H1 (cell line): ENCODE measurements around the gene HDAC7. TPM values are rescaled to one million over a fixed set of nuclear protein-coding genes. Genes with fewer than 3 reads are reported as not detected.

Source experiments
- CTCF ChIA-PET: fragments of 300-600 bp; sonication (Branson Sonifier 250); formaldehyde crosslinking; loops from one replicate; lab custom pipeline; 2021; ENCODE audit not compliant: partially characterized antibody; lab: Charles Lee
- POLR2A ChIA-PET: fragments of 300-600 bp; sonication (Branson Sonifier 250); formaldehyde crosslinking; loops from one replicate; lab custom pipeline; 2021; ENCODE audit warnings: inconsistent platforms; ENCODE audit not compliant: partially characterized antibody; lab: Charles Lee
- DNase-seq, 2 experiments: peaks; one replicate each; pipeline versions ENCODE4 v3.0.0 to v3.0.0-alpha.2; 2010 to 2022; ENCODE audit warnings: low spot score in 2 of 2, low read depth in 1 of 2, mixed read lengths in 1 of 2
- FAIRE-seq: peaks from 2 replicates; lab custom pipeline; 2011; peaks lifted over from hg19 to GRCh38; lab: Jason Lieb, UNC
- H2AFZ ChIP-seq: 2 replicates; pipeline ENCODE4 v1.8.1; 2012; ENCODE audit warnings: low read length, inconsistent platforms
- H2AK5ac ChIP-seq: 2 replicates; pipeline ENCODE4 v1.6.1; 2013; ENCODE audit warnings: low read depth, low read length
- H2BK120ac ChIP-seq: replicated peaks from 2 replicates; pipeline ENCODE3; 2013; ENCODE audit warnings: low read depth, low read length, inconsistent platforms
- H2BK12ac ChIP-seq: 2 replicates; pipeline ENCODE4 v1.6.1; 2013; ENCODE audit warnings: low read depth, low read length
- H2BK15ac ChIP-seq: 2 replicates; pipeline ENCODE4 v1.6.1; 2013; ENCODE audit warnings: low read length
- H2BK20ac ChIP-seq: 2 replicates; pipeline ENCODE4 v1.6.1; 2013; ENCODE audit warnings: low read length
- H2BK5ac ChIP-seq: 2 replicates; pipeline ENCODE4 v1.6.1; 2013; ENCODE audit warnings: low read depth, low read length
- H3K14ac ChIP-seq: 2 replicates; pipeline ENCODE4 v1.6.1; 2013; ENCODE audit warnings: inconsistent platforms; ENCODE audit not compliant: insufficient read length
- H3K18ac ChIP-seq: 2 replicates; pipeline ENCODE4 v1.6.1; 2013; ENCODE audit warnings: low read length; ENCODE audit errors: extremely low read depth
- H3K23ac ChIP-seq: 2 replicates; pipeline ENCODE4 v1.6.1; 2013; ENCODE audit warnings: inconsistent platforms; ENCODE audit not compliant: insufficient read length
- H3K23me2 ChIP-seq: 2 replicates; pipeline ENCODE4 v1.6.1; 2013; ENCODE audit warnings: low read depth, low read length
- H3K27ac ChIP-seq: 2 replicates; pipeline ENCODE4 v1.6.1; 2011; ENCODE audit warnings: low read depth, low read length, inconsistent platforms
- H3K27me3 ChIP-seq, 4 experiments: replicated peaks in 1 of 4; 1 replicate in 1 of 4; 2 replicates in 3 of 4; pipeline versions ENCODE4 v1.6.1 to v1.8.1; 2011 to 2013; ENCODE audit warnings: low read length in 3 of 4, mild to moderate bottlenecking in 3 of 4, inconsistent platforms in 2 of 4, mixed read lengths in 2 of 4, moderate library complexity in 1 of 4; ENCODE audit not compliant: control insufficient read depth in 3 of 4, insufficient read depth in 3 of 4; ENCODE audit errors: extremely low read depth in 1 of 4
- H3K36me3 ChIP-seq, 4 experiments: 2 replicates each; pipeline versions ENCODE4 v1.6.1 to v1.8.1; 2011 to 2013; ENCODE audit warnings: mild to moderate bottlenecking in 4 of 4, low read length in 3 of 4, moderate library complexity in 2 of 4, control low read depth in 1 of 4, inconsistent platforms in 1 of 4; ENCODE audit not compliant: insufficient read depth in 4 of 4, control insufficient read depth in 2 of 4
- H3K4ac ChIP-seq: replicated peaks from 2 replicates; pipeline ENCODE3; 2013; ENCODE audit warnings: low read length, low read depth, mixed read lengths, inconsistent platforms; ENCODE audit not compliant: insufficient read length
- H3K4me1 ChIP-seq, 4 experiments: replicated peaks in 1 of 4; 1 replicate in 1 of 4; 2 replicates in 3 of 4; pipeline versions ENCODE4 v1.6.1 to v1.8.1; 2011 to 2013; ENCODE audit warnings: low read length in 3 of 4, inconsistent platforms in 2 of 4, mixed read lengths in 1 of 4; ENCODE audit not compliant: insufficient read depth in 4 of 4, control insufficient read depth in 3 of 4
- H3K4me2 ChIP-seq, 2 experiments: 2 replicates each; pipeline versions ENCODE4 v1.6.1 to v1.8.1; 2011 to 2013; ENCODE audit warnings: low read depth in 2 of 2, low read length in 2 of 2, control low read depth in 1 of 2, inconsistent platforms in 1 of 2, mild to moderate bottlenecking in 1 of 2; ENCODE audit not compliant: insufficient read depth in 1 of 2
- H3K4me3 ChIP-seq, 4 experiments: fragments of 200-600, 300-600 bp in 1 of 4; sonication (generic), shearing (Covaris generic), sonication (Bioruptor Twin) in 1 of 4; 2 replicates each; pipeline versions ENCODE4 v1.5.1 to v1.8.1; 2011 to 2016; ENCODE audit warnings: low read length in 4 of 4, low read depth in 3 of 4, control low read depth in 2 of 4, inconsistent platforms in 2 of 4, mild to moderate bottlenecking in 2 of 4, mixed read lengths in 1 of 4, moderate library complexity in 1 of 4; ENCODE audit not compliant: insufficient read depth in 2 of 4; ENCODE audit errors: extremely low read depth in 1 of 4
- H3K56ac ChIP-seq: replicated peaks from 2 replicates; pipeline ENCODE3; 2013; ENCODE audit warnings: low read depth, mild to moderate bottlenecking, mixed read lengths, low read length, inconsistent platforms; ENCODE audit not compliant: insufficient read length
- H3K79me1 ChIP-seq: 2 replicates; pipeline ENCODE4 v1.6.1; 2013; ENCODE audit warnings: low read depth, low read length, control low read depth
- H3K79me2 ChIP-seq, 2 experiments: 2 replicates each; pipeline versions ENCODE4 v1.6.1 to v1.8.1; 2012 to 2013; ENCODE audit warnings: low read length in 2 of 2, mild to moderate bottlenecking in 2 of 2, inconsistent platforms in 1 of 2; ENCODE audit not compliant: insufficient read depth in 2 of 2, control insufficient read depth in 1 of 2
- H3K9ac ChIP-seq, 4 experiments: replicated peaks in 1 of 4; 1 replicate in 1 of 4; 2 replicates in 3 of 4; pipeline versions ENCODE4 v1.6.1 to v1.8.1; 2011 to 2013; ENCODE audit warnings: low read depth in 3 of 4, low read length in 3 of 4, control low read depth in 2 of 4, mild to moderate bottlenecking in 2 of 4, moderate library complexity in 2 of 4, inconsistent platforms in 1 of 4; ENCODE audit errors: extremely low read depth in 1 of 4
- H3K9me3 ChIP-seq, 2 experiments: 2 replicates each; pipeline versions ENCODE4 v1.6.1 to v1.8.1; 2012 to 2013; ENCODE audit warnings: mild to moderate bottlenecking in 2 of 2, moderate library complexity in 2 of 2, control low read depth in 1 of 2, inconsistent platforms in 1 of 2, low read depth in 1 of 2, low read length in 1 of 2, mixed read lengths in 1 of 2; ENCODE audit not compliant: insufficient read depth in 2 of 2
- H4K20me1 ChIP-seq, 2 experiments: replicated peaks in 1 of 2; 2 replicates each; pipeline versions ENCODE3 to v1.8.1; 2011 to 2013; ENCODE audit warnings: inconsistent platforms in 2 of 2, low read length in 2 of 2, mild to moderate bottlenecking in 1 of 2; ENCODE audit not compliant: insufficient read depth in 2 of 2, control insufficient read depth in 1 of 2
- H4K5ac ChIP-seq: 2 replicates; pipeline ENCODE4 v1.6.1; 2013; ENCODE audit warnings: low read length, low read depth, mixed read lengths, inconsistent platforms; ENCODE audit not compliant: insufficient read length
- H4K8ac ChIP-seq: 2 replicates; pipeline ENCODE4 v1.8.0; 2013; ENCODE audit warnings: mild to moderate bottlenecking, moderate library complexity, low read length, inconsistent platforms; ENCODE audit not compliant: insufficient read depth; ENCODE audit errors: extremely low read depth
- H4K91ac ChIP-seq: replicated peaks from 2 replicates; pipeline ENCODE3; 2013; ENCODE audit warnings: low read length, mixed read lengths, inconsistent platforms; ENCODE audit not compliant: insufficient read length
- ASH2L ChIP-seq: fragments of 200-600, 300-600 bp; sonication (generic); IDR thresholded peaks from one replicate; pipeline ENCODE4 v1.7.1; 2017; ENCODE audit warnings: low read length
- GTF2F1 ChIP-seq: IDR thresholded peaks from 2 replicates; pipeline ENCODE4 v1.6.1; 2012; ENCODE audit warnings: low read depth, low read length, improper control_type of control experiment, borderline replicate concordance
- KDM4A ChIP-seq: IDR thresholded peaks from one replicate; pipeline ENCODE4 v1.7.1; 2012; ENCODE audit warnings: low read depth, mild to moderate bottlenecking, moderate library complexity, low read length, inconsistent platforms; ENCODE audit not compliant: severe bottlenecking
- NANOG ChIP-seq: IDR thresholded peaks from 2 replicates; pipeline ENCODE4 v1.6.1; 2011; ENCODE audit warnings: low read length, low read depth, mild to moderate bottlenecking, inconsistent platforms; ENCODE audit not compliant: insufficient read depth, poor library complexity, severe bottlenecking
- NRF1 ChIP-seq: IDR thresholded peaks from 2 replicates; pipeline ENCODE4 v1.6.1; 2011; ENCODE audit warnings: mild to moderate bottlenecking, low read depth, low read length, improper control_type of control experiment
- RBBP5 ChIP-seq: IDR thresholded peaks from 2 replicates; pipeline ENCODE4 v1.7.1; 2012; ENCODE audit warnings: low read depth, mild to moderate bottlenecking, inconsistent platforms, low read length, moderate library complexity, borderline replicate concordance
- RFX5 ChIP-seq: IDR thresholded peaks from 2 replicates; pipeline ENCODE4 v1.6.1; 2011; ENCODE audit warnings: low read depth, low read length, improper control_type of control experiment, borderline replicate concordance
- SP2 ChIP-seq: IDR thresholded peaks from 2 replicates; pipeline ENCODE4 v1.6.1; 2012; ENCODE audit warnings: mild to moderate bottlenecking, low read length, inconsistent platforms
- WGBS, 2 experiments: shearing (Covaris generic) in 1 of 2; methylation state at CpG; one replicate each; pipeline versions ENCODE4 v1.1.6 to v1.1.7; 2013 to 2015; ENCODE audit warnings: low lambda C conversion rate in 2 of 2, mixed read lengths in 2 of 2, inconsistent platforms in 1 of 2, low coverage in 1 of 2, missing lambda C conversion rate in 1 of 2; ENCODE audit not compliant: insufficient replicate concordance in 2 of 2, insufficient coverage in 1 of 2, insufficient read length in 1 of 2; ENCODE audit errors: extremely low coverage in 1 of 2, missing lambda C conversion rate in 1 of 2; 5-methylcytosine and 5-hydroxymethylcytosine counted together
- polyA plus RNA-seq, 7 experiments: library from polyadenylated mRNA; depleted of rRNA in 3 of 7; stranded (reverse) in 5 of 7; unstranded in 2 of 7; fragments of >200 nt in 5 of 7; fragments of 200-250 nt in 2 of 7; gene quantifications; 1 replicate in 5 of 7; 2 replicates in 1 of 7; 4 replicates in 1 of 7; pipeline versions ENCODE4 v1.2.1 to v1.2.3, GENCODE V29; 2011 to 2013; ENCODE audit warnings: missing spikeins in 2 of 7, mixed read lengths in 2 of 7
- total RNA-seq: library from RNA; stranded (reverse); fragmentation: NEBNext Ultra II Directional; extraction: Animal tissue kit (Norgen Biotek cat#: 25700); gene quantifications from 2 replicates; pipeline ENCODE4 v1.2.1, GENCODE V29; 2021
- TF ChIP-seq, protein P1 (sequence below): IDR thresholded peaks from 2 replicates; pipeline ENCODE4 v1.6.1; 2011; ENCODE audit warnings: low read length, improper control_type of control experiment

HDAC7 gene
- total and polyA plus RNA-seq, 2 of the 8 experiments (the other 6 are each of a cell fraction or from before 2014, with no cell fraction given) = 25.5 to 84.9 TPM

DNA sequence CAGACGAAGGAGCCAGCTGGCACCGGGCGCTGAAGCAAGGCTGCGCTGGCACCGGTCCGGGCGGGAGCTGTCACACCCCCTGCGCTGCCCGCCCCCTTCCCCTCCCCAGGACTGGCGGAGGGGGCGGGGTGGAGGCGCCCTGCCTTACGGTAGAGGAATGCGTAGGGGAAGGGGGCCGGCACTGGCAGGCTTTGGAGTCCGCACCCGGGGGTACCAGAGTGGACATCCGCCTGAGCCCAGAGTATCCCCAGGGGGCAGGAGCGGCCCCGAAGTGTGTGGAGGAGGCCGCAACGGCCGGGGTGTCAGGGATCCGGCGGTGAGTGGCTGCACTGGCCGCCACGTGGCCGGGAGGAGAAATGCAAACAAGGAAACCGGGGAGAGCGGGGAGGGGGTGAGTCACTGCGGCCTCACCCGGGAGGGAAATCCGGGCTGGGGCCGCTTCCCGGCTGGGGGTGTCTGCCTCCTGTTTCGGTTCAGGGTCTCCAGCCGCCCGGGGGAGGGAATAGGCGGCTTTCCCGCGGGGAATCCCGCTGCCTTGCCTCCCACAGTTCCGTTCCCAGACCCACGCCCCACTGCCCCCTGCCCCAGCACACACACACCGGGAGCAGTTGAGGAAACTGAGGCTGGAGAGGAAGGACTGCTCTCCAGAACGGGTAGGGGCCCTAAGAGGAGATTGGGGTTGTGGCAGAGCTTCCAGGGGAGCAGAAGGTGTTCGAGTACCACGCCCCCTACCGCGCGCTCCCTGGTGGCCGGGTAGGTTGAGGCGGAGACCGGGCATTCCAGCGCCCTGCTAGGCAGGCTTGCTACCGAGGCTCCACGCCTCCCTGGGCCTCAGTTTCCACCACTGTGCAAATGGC, 60.6 kb downstream of the HDAC7 start, which contains the start of gene RAPGEF3:
TSS of gene RAPGEF3 (minus strand) at position 47 of the 857 bp plus-strand sequence. CDS start 324 bp downstream, outside the sequence.
- no peak within 1 kb of the TSS for H3K27ac ChIP-seq
- peak within 1 kb of the TSS; percentile 59 to 77 for H3K4me2 ChIP-seq
- H2BK120ac ChIP-seq = peak within 1 kb of the TSS; percentile 66
- peak within 1 kb of the TSS; percentile 68 for H4K91ac ChIP-seq
- H3K4ac ChIP-seq = no peak within 1 kb of the TSS
- H2BK5ac ChIP-seq = peak within 1 kb of the TSS; percentile 75; the same call in 1 of the 2 replicates
- H3K9me3 ChIP-seq = no peaks in the 10 kb centered on the region
- peaks cover 6 to 15% (median 10%) of the 10 kb centered on the region in 4 experiments; a peak in 6 of 7 replicates for H3K4me1 ChIP-seq
- no peak within 1 kb of the TSS for H3K14ac ChIP-seq
- H4K8ac ChIP-seq = peak within 1 kb of the TSS; percentile 62
- peak within 1 kb of the TSS; percentile 42 for H2AFZ ChIP-seq
- H3K23ac ChIP-seq = no peak within 1 kb of the TSS
- H3K79me2 ChIP-seq = no peaks in the 10 kb centered on the region
- H4K20me1 ChIP-seq = no peaks in the 10 kb centered on the region
- peak in 1 of 2 experiments; percentile 81 for DNase-seq
- H3K18ac ChIP-seq = peak within 1 kb of the TSS; percentile 83
- peaks cover 0 to 2% (median 0%) of the 10 kb centered on the region in 4 experiments; a peak in 2 of 7 replicates for H3K27me3 ChIP-seq
- no peaks in the 10 kb centered on the region for H3K79me1 ChIP-seq
- H3K36me3 ChIP-seq = no peaks in the 10 kb centered on the region
- peaks cover 8% of the 10 kb centered on the region; the same call in 1 of the 2 replicates for H3K23me2 ChIP-seq
- FAIRE-seq = no peak
- peak within 1 kb of the TSS; percentile 32 to 72 (median 45) for H3K4me3 ChIP-seq
- H2AK5ac ChIP-seq = peak within 1 kb of the TSS; percentile 5; the same call in 1 of the 2 replicates
- no peak within 1 kb of the TSS for H2BK20ac ChIP-seq
- no peak within 1 kb of the TSS for H3K56ac ChIP-seq
- peak within 1 kb of the TSS; percentile 97; the same call in 1 of the 2 replicates for H2BK15ac ChIP-seq
- peak within 1 kb of the TSS; percentile 96; the same call in 1 of the 2 replicates for H2BK12ac ChIP-seq
- ChIA-PET POLR2A (interaction anchor here (0.8 to 5.6 kb wide), 8 partner anchors 11 to 41 kb away, joined by 3 to 78 read pairs (median 4); partner anchors contain the start of gene SLC48A1), CTCF (interaction anchor here (0.8 to 64.6 kb wide), 16 partner anchors 20 to 338 kb away, joined by 3 to 2442 read pairs (median 5); partner anchors contain the start of genes ENDOU and SLC48A1)
- peak within 1 kb of the TSS in 3 of 4 experiments; percentile 9 to 29 (median 19); a peak in 3 of 7 replicates for H3K9ac ChIP-seq
- peak within 1 kb of the TSS; percentile 45 for H4K5ac ChIP-seq
- 6% methylated on average over 23 of the region's 57 CpGs; no CpG with 5 or more reads in 1 of the 2 experiments for WGBS, 2 experiments
- TF ChIP-seq RFX5 (no peak), RBBP5 (peak; percentile 33; the same call in 1 of the 2 replicates), ASH2L (no peak), SP2 (no peak), GTF2F1 (peak; percentile 29; the same call in 1 of the 2 replicates), NRF1 (no peak), NANOG (no peak), KDM4A (peak; percentile 79)
- TF ChIP-seq, protein P1, sequence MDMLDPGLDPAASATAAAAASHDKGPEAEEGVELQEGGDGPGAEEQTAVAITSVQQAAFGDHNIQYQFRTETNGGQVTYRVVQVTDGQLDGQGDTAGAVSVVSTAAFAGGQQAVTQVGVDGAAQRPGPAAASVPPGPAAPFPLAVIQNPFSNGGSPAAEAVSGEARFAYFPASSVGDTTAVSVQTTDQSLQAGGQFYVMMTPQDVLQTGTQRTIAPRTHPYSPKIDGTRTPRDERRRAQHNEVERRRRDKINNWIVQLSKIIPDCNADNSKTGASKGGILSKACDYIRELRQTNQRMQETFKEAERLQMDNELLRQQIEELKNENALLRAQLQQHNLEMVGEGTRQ = peak; percentile 54; the same call in 1 of the 2 replicates
